NT2/D1 (cell line): ENCODE results near the gene FZD2.

Experiments used
- YY1 ChIP-seq: IDR thresholded peaks from 2 replicates; pipeline ENCODE4 v1.6.1; 2011; ENCODE audit not compliant: insufficient read length, insufficient read depth
- ZNF274 ChIP-seq: IDR thresholded peaks from 2 replicates; pipeline ENCODE4 v1.6.1; 2011; ENCODE audit warnings: mild to moderate bottlenecking, low read depth, low read length

DNA sequence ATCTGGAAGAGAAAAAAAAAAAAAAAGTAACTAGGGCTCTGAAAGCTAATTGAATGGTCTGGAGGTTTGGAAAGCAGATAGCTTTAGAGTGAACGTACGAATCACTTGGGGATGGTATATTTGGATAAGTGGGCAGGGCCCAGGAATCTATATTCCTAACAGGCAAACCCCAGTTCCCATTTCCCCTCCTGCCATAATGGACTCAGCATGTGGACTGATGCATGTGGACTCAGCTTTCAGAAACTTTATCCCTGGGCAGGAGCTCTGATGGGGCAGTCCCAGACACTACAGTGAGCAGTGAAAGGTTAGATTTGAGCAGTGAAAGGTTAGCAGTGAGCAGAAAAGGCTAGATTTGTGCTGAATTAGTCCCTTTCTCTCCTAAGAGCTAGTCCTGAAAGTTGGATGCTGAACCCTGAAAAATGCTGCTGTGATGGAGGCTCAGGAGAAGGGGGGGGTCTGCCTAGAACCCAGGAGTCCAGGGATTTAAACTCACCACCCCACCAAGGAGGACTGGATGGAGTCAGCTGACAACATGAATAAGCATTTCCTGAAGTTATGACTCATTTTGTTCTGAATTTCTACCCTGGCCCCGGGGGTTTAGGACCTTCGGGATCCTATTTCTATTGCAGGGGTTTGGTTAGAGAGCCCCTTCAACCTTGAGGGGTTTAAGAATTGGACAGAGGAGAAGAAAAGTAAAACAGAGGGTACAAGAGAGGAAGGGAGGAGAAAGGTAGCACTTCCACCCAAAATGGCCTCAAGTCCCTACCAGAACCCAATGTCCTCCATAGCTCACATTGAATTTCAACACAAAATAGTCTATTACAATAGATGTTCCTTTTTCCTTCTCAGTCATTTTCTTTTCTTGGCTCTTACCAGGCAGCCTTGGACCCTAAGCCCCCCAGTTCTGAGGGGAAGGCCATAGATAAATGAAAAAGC, 10.3 kb upstream of the FZD2 start:
- no peak for TF ChIP-seq ZNF274
- TF ChIP-seq YY1: no peak
